GM19025 (cell line): ENCODE measurements around the gene MIEF2.
"Not testable (repeated sequence)": the region's sequence is repeated elsewhere in the genome, so short reads cannot be mapped to it uniquely, and the experiment has no call there.

ENCODE experiments used
- ATAC-seq: cut with Tn5 transposase; IDR thresholded peaks from one replicate; pipeline ENCODE4 v1.9.1; 2021; ENCODE audit warnings: mild to moderate bottlenecking, low read depth, moderate library complexity; ENCODE audit not compliant: unreplicated experiment

Gene MIEF2, protein sequence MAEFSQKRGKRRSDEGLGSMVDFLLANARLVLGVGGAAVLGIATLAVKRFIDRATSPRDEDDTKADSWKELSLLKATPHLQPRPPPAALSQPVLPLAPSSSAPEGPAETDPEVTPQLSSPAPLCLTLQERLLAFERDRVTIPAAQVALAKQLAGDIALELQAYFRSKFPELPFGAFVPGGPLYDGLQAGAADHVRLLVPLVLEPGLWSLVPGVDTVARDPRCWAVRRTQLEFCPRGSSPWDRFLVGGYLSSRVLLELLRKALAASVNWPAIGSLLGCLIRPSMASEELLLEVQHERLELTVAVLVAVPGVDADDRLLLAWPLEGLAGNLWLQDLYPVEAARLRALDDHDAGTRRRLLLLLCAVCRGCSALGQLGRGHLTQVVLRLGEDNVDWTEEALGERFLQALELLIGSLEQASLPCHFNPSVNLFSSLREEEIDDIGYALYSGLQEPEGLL

DNA sequence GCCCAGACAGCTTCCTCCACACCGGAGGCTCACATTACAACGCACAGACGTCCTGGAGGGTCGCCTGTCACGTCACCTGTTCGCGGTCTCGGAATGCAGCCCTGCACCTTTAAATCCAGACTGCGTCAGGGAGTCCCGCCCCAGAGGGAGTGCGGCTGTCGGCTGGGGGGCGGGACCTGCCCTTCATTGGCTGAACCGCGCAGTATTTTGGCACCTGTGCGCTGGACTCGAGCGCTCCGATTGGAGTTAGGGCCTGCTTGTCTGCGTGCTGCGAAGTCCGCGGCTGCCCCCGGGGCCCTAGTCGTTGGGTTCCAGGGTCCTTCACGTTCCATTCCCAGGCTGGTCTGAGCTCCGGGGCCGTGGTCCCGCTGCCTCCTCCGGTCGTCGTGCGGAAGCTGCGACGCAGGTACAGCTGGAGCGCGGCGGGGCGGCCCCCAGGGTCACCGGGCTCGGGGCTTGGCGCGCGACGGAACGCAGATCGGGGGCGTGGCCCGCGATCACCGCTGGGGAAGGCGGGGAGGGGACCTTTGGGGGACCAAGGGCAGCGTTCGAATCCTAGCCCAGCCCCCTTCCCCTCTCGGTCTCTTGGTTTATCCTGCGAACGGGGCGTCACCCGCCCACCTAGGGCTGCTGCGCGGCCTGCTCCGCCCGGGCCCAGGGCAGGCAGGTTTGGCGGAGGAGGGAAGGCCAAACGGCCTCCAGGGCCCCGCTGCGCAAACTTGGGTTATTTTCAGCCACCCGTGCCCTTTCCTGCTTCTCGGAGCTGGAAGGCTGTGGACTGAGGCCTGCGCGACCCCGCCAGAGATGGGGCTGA lies at the start of gene MIEF2:
Gene MIEF2 (plus strand): TSS at position 331 of the 814 bp plus-strand sequence. CDS start 2,059 bp downstream, outside the sequence.
- ATAC-seq = peak; percentile 81

- no peak for ATAC-seq
These were observed 46.7 kb upstream of the MIEF2 start for GRCh38 chr17:18213666-18214270.

DNA sequence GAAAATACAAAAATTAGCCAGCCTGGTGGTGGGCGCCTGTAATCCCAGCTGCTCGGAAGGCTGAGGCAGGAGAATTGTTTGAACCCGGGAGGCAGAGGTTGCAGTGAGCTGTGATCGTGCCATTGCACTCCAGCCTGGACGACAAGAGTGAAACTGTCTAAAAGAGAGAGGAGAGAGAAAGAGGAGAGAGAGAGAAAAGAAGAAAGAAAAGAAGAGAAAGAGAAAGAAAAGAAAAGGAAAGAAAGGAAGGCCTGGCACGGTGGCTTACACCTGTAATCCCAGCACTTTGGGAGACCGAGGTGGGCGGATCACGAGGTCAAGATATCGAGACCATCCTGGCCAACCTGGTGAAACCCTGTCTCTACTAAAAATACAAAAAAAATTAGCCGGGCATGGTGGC lies 43.6 kb upstream of the MIEF2 start:
- not testable (repeated sequence) for ATAC-seq

- no peak for ATAC-seq
These were observed 42.9 kb upstream of the MIEF2 start for GRCh38 chr17:18217412-18218015.

GRCh38 chr17:18218756-18219415 lies 41.6 kb upstream of the MIEF2 start:
- no peak for ATAC-seq

GRCh38 chr17:18224053-18224386 lies 36.4 kb upstream of the MIEF2 start:
- no peak for ATAC-seq

DNA sequence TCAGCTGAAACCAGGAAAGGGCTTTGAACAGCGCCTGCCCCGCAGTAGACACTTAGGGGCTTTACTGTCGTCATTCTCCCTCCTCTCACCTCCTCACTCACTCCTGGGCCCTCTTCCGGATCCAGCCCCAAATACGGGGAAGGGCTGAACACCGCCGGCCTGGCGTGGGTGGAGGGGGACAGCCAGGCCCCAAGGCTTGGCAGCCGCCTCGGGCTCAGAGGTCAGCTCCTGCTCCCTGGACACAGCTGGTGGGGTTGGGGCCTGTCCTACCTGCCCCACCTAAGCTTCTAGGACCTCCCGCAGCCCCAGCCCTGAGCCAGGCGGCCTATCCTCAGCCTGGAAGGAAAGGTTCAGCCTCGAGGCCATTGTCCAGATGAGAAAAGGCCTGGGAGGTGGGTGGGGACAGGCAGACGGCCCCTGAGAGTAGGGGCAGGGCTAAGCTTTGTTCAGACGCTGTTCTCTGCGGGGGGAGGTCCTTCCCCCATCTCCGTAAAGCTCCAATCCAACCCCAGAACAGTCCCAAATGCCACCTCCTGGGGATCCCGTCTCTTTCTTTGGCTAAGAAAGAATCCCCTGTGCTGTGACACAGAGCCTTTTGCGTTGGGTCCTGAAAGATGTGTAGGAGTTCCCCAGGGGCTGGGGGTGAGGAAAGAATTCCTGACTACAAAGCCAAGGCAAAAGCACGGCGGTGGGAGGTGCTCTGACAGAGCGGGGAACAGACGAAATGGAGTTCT lies 35.9 kb upstream of the MIEF2 start:
- no peak for ATAC-seq

DNA sequence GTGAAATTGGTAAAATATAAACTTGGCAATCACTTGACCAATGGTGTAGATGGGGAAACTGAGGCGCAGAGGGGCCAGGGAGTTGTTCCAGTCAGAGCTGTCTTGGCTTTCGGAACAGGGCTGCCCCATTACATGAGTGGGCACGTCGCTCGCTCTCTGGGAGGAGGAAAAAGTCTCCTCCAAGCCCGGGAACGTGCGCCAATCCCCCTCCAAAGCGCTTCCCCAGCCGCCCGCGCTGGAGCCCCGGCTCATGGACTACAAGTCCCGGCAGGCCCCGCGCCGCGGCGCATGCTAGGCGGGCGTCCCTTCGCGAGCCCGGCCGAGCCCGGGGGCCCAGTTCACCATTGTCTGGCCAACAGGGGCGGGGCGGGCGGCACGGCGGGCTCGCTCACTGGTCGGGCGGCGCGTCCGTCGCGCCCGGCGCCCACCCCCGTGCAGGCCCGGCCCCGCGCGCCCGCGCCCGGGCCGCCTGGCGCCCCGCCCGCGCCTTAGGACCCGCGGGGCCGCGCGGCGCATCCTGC lies 35.3 kb upstream of the MIEF2 start, which contains the start of gene LLGL1:
Gene LLGL1 (plus strand): TSS at position 515 of the 521 bp plus-strand sequence. CDS start 48 bp downstream, outside the sequence.
- ATAC-seq = peak; percentile 93

DNA sequence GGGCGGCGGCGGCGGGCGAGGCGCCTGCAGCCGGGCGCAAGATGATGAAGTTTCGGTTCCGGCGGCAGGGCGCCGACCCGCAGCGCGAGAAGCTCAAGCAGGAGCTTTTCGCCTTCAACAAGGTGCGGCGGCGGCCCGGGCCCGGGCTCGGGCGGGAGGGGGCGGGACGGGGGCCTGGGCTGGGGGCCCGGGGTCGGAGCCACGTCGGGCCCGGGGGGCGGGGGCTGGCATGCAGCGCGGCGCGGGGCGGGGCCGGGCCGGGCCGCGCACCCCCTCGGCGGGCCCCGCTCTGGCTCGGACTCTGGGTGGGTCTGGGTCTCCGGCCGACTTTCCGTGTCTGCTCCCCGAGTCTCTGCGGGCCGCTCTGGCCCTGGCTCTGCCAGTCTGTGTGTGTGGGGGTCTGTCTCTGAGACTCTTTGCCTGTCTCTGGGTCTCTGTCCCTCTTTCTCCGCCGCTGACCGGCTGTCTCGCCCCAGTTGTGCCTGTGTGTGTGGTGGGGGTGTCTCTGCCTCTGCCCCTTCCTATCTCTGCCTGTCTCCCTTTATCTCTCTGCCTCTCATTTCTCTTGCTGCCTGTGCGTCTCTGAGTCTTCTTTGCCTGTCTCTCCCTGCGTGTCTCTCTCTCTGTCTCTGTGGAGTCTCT lies 34.7 kb upstream of the MIEF2 start:
- peak; percentile 5 for ATAC-seq

DNA sequence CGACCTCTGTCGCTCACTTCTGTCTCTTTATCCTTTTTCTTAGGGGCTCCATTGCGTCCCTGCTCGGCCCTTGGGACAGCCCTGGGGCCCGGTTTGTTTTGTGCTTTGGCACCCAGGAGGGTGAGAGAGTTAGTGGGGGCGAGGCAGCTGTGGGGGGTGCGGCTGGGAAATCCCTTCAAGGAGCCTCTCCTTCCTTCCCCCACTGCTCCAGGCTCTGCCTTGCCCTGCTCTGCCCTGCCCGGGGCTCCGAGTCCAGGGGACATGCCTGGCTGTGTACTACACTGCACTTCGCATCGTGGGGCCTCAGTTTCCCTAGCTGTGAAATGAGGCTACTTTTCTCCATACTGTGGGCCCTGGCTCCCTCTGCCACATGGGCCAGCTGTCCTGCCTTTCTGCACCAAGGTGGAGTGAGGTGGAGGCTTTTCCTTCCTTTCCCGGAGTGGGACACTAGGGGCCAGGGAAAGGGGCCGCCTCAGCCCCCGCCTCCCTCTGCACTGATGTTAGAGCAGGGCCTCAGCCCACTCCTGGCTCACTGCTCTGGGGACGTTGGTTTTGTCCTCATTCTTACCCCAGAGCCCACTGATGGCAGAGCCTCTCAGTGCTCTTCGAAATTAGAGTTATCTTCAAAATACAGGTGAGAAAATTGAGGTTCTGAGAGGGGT lies 34.0 kb upstream of the MIEF2 start:
- no peak for ATAC-seq

- no peak for ATAC-seq
These were observed 32.8 kb upstream of the MIEF2 start for GRCh38 chr17:18227635-18228034.

DNA sequence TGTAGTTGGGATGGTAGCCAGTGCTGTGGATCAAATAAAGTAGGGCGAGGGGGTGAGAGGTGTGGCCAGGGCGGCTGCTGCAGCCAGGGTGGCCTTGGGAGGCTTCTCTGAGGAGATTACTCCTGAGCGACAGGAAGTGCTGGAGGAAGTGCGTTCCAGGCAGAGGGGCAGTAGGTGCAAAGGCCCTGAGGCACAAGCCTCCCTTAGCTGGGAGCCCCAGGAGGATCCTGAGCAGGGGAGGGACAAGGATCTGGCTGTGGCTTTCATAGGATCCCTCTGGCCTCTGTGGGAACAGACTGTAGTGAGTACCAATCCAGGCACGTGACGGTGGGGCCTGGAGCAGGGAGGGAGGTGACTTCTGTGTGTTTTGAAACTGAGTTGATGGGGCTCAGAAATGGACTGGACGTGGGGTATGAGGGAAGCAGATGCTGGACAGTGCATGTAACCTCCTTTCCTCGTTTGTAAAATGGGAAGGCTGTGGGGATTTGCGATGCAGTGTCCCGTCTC lies 32.2 kb upstream of the MIEF2 start:
- no peak for ATAC-seq

DNA sequence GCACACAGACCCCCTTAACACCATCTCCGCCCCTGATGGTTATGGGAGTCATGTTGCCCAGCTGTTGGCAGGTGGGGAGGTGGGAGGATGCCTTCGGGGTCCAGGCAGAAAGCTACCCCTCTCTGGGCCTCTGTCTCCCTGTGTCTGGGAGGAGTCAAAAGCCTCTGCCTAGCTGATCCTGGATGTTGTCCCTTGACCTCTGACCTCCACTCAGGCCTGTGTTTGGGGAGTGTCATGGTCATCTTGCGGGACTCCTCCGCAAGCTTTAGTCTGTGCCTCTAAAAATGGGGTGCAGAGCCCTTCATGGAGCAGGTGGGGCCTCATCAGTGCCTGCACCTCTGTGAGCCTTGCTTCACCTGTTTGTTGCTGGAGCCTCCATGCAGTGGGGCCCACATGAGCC lies 31.2 kb upstream of the MIEF2 start:
- no peak for ATAC-seq

GRCh38 chr17:18229771-18230170 lies 30.7 kb upstream of the MIEF2 start:
- ATAC-seq = no peak

GRCh38 chr17:18230288-18231141 lies 29.9 kb upstream of the MIEF2 start:
- ATAC-seq = no peak

- ATAC-seq = no peak
These were observed 29.3 kb upstream of the MIEF2 start for GRCh38 chr17:18231164-18231563.
